ENCODE data around the gene NAV3.

DNA sequence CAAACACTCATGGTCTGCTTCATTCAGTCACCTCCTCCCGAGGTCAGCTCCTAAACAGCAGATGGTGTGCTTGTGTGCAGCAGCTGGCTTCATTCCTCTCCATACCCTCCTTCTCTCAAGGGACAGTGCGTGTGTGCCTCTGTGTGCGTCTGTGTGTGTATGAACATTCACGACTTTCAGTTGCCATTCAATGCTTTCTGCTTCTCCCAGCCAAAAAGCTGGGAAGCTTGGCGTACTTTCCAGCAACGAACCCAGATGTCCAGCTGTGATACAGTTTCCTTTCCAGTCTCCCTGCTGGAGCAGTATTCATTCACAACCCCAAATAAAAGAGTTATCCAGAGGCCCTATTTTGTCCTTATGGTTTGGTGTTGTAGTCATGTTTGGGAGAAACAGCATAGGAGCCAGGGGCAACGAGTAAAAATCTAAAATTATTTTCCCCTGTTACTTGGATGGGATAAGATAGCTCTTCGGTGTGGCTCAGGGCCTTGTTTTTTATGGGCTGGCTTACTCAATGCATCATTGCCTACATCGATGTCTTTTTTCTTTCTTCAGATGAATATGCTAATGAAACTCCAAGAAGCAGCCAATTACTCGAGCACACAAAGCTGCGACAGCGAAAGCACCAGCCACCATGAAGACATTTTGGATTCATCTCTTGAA is 379.3 kb downstream of the NAV3 start:
- TF ChIP-seq, protein P1, sequence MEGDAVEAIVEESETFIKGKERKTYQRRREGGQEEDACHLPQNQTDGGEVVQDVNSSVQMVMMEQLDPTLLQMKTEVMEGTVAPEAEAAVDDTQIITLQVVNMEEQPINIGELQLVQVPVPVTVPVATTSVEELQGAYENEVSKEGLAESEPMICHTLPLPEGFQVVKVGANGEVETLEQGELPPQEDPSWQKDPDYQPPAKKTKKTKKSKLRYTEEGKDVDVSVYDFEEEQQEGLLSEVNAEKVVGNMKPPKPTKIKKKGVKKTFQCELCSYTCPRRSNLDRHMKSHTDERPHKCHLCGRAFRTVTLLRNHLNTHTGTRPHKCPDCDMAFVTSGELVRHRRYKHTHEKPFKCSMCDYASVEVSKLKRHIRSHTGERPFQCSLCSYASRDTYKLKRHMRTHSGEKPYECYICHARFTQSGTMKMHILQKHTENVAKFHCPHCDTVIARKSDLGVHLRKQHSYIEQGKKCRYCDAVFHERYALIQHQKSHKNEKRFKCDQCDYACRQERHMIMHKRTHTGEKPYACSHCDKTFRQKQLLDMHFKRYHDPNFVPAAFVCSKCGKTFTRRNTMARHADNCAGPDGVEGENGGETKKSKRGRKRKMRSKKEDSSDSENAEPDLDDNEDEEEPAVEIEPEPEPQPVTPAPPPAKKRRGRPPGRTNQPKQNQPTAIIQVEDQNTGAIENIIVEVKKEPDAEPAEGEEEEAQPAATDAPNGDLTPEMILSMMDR (IDR thresholded peaks at IDR 0.05): no peak
- TF ChIP-seq ELF1 (IDR thresholded peaks at IDR 0.05) (no peak), GATA2 (CRISPR knock-in tag; IDR thresholded peaks at IDR 0.05) (no peak), FOXJ3 (CRISPR knock-in tag; IDR thresholded peaks at IDR 0.05) (no peak), YY1 (IDR thresholded peaks at IDR 0.05; ENCODE audit: low read depth) (no peak), TCF12 (IDR thresholded peaks at IDR 0.05) (no peak), NFIC (IDR thresholded peaks at IDR 0.05; ENCODE audit: borderline replicate concordance) (no peak), JUND (IDR thresholded peaks at IDR 0.05) (no peak), POLR2AphosphoS5 (IDR thresholded peaks at IDR 0.05; ENCODE audit: low read depth, low read length) (no peak), CHD2 (IDR thresholded peaks at IDR 0.05; ENCODE audit: low read length, partially characterized antibody) (no peak)
- TF ChIP-seq, protein P2, sequence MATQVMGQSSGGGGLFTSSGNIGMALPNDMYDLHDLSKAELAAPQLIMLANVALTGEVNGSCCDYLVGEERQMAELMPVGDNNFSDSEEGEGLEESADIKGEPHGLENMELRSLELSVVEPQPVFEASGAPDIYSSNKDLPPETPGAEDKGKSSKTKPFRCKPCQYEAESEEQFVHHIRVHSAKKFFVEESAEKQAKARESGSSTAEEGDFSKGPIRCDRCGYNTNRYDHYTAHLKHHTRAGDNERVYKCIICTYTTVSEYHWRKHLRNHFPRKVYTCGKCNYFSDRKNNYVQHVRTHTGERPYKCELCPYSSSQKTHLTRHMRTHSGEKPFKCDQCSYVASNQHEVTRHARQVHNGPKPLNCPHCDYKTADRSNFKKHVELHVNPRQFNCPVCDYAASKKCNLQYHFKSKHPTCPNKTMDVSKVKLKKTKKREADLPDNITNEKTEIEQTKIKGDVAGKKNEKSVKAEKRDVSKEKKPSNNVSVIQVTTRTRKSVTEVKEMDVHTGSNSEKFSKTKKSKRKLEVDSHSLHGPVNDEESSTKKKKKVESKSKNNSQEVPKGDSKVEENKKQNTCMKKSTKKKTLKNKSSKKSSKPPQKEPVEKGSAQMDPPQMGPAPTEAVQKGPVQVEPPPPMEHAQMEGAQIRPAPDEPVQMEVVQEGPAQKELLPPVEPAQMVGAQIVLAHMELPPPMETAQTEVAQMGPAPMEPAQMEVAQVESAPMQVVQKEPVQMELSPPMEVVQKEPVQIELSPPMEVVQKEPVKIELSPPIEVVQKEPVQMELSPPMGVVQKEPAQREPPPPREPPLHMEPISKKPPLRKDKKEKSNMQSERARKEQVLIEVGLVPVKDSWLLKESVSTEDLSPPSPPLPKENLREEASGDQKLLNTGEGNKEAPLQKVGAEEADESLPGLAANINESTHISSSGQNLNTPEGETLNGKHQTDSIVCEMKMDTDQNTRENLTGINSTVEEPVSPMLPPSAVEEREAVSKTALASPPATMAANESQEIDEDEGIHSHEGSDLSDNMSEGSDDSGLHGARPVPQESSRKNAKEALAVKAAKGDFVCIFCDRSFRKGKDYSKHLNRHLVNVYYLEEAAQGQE (IDR thresholded peaks at IDR 0.05; ENCODE audit: low read depth, low read length): no peak
